OCI-LY1 (cell line): ENCODE measurements around the gene CD2AP.

Source experiments
- H2AFZ ChIP-seq: fragments of 200-600 bp; sonication (generic), shearing (Covaris generic); 2 replicates; pipeline ENCODE4 v1.6.0; 2014; ENCODE audit warnings: antibody characterized with exemption, mild to moderate bottlenecking, low read length
- H3F3A ChIP-seq: fragments of 200-600 bp; sonication (generic), shearing (Covaris generic); 2 replicates; pipeline ENCODE4 v1.6.0; 2014; ENCODE audit warnings: mild to moderate bottlenecking, antibody characterized with exemption, low read length, moderate library complexity; ENCODE audit not compliant: insufficient read depth
- H3K27ac ChIP-seq: fragments of 200-600 bp; sonication (generic); 2 replicates; pipeline ENCODE4 v1.5.1; 2014; ENCODE audit warnings: low read length, mixed run types, mild to moderate bottlenecking, low read depth; ENCODE audit not compliant: poor library complexity, severe bottlenecking
- H3K27me3 ChIP-seq: fragments of 200-600 bp; sonication (generic); 2 replicates; pipeline ENCODE4 v1.6.0; 2014; ENCODE audit warnings: antibody characterized with exemption, mild to moderate bottlenecking, low read length, moderate library complexity; ENCODE audit not compliant: insufficient read depth
- H3K36me3 ChIP-seq: fragments of 200-600 bp; sonication (generic); 2 replicates; pipeline ENCODE4 v1.6.1; 2014; ENCODE audit warnings: mild to moderate bottlenecking, antibody characterized with exemption, low read length, moderate library complexity, mixed read lengths; ENCODE audit not compliant: insufficient read depth
- H3K4me1 ChIP-seq: fragments of 200-600 bp; sonication (generic); 2 replicates; pipeline ENCODE4 v1.5.1; 2014; ENCODE audit warnings: mild to moderate bottlenecking, low read length, moderate library complexity; ENCODE audit not compliant: insufficient read depth, severe bottlenecking
- H3K4me2 ChIP-seq: fragments of 200-600 bp; sonication (generic), shearing (Covaris generic); 2 replicates; pipeline ENCODE4 v1.6.1; 2014; ENCODE audit warnings: low read length
- H3K4me3 ChIP-seq: fragments of 200-600 bp; sonication (generic); 2 replicates; pipeline ENCODE4 v1.5.1; 2014; ENCODE audit warnings: low read length, low read depth, mild to moderate bottlenecking, mixed read lengths; ENCODE audit not compliant: poor library complexity, severe bottlenecking
- H3K79me2 ChIP-seq: fragments of 200-600 bp; shearing (Covaris generic); 2 replicates; pipeline ENCODE4 v1.6.1; 2016; ENCODE audit warnings: mixed run types, low read length, mixed read lengths; ENCODE audit not compliant: insufficient read depth
- H3K9ac ChIP-seq: fragments of 200-600 bp; sonication (generic), shearing (Covaris generic); 2 replicates; pipeline ENCODE4 v1.6.1; 2014; ENCODE audit warnings: mild to moderate bottlenecking, low read length, mixed read lengths
- H3K9me2 ChIP-seq: fragments of 200-600 bp; sonication (generic), shearing (Covaris generic); 2 replicates; pipeline ENCODE4 v1.6.1; 2014; ENCODE audit warnings: low read depth, mild to moderate bottlenecking, low read length, mixed read lengths
- H3K9me3 ChIP-seq: fragments of 200-600 bp; shearing (Covaris generic); 2 replicates; pipeline ENCODE4 v1.6.1; 2014; ENCODE audit warnings: low read length, mixed read lengths
- H4K20me1 ChIP-seq: fragments of 200-600 bp; sonication (generic), shearing (Covaris generic); 2 replicates; pipeline ENCODE4 v1.6.0; 2016; ENCODE audit warnings: mild to moderate bottlenecking, low read length; ENCODE audit not compliant: insufficient read depth
- EZH2 ChIP-seq: fragments of 200-600 bp; sonication (generic), shearing (Covaris generic); IDR thresholded peaks from 2 replicates; pipeline ENCODE4 v1.8.0; 2017; ENCODE audit warnings: borderline replicate concordance, mixed run types, mild to moderate bottlenecking, antibody characterized with exemption, low read length, moderate library complexity, mixed read lengths
- TF ChIP-seq, protein P1 (sequence below): fragments of 200-600 bp; sonication (generic), shearing (Covaris generic); IDR thresholded peaks from 2 replicates; pipeline ENCODE4 v1.5.1; 2017; ENCODE audit warnings: mild to moderate bottlenecking, antibody characterized with exemption, low read length, moderate library complexity, mixed read lengths

Gene CD2AP

DNA sequence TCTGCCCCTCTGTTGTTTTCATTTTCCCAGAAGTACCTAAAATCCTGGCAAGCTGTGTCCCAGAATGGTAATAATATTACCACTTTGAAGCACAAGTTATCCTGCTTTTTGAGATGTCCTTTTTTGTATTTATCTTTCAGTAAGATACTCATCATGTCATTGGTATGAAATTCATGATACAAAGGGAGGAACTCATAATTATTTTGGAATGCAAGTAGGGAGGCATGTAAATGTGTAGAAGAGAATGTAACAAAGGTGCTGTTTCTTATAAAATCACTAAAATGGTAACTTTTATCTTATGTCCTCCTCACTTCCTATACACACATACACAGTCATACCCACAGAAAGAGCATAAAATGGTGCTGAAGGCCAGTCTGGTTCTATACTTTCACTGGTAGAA lies 109.9 kb downstream of the CD2AP start:
- H3K27me3 ChIP-seq: no peaks in the 10 kb centered on the region
- H3K9me2 ChIP-seq: no peaks in the 10 kb centered on the region
- H2AFZ ChIP-seq: no peak overlapping the region
- H3K36me3 ChIP-seq: peaks cover 88% of the 10 kb centered on the region
- TF ChIP-seq, protein P1, sequence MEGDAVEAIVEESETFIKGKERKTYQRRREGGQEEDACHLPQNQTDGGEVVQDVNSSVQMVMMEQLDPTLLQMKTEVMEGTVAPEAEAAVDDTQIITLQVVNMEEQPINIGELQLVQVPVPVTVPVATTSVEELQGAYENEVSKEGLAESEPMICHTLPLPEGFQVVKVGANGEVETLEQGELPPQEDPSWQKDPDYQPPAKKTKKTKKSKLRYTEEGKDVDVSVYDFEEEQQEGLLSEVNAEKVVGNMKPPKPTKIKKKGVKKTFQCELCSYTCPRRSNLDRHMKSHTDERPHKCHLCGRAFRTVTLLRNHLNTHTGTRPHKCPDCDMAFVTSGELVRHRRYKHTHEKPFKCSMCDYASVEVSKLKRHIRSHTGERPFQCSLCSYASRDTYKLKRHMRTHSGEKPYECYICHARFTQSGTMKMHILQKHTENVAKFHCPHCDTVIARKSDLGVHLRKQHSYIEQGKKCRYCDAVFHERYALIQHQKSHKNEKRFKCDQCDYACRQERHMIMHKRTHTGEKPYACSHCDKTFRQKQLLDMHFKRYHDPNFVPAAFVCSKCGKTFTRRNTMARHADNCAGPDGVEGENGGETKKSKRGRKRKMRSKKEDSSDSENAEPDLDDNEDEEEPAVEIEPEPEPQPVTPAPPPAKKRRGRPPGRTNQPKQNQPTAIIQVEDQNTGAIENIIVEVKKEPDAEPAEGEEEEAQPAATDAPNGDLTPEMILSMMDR: no peak
- TF ChIP-seq EZH2: no peak
- no peak overlapping the region for H3K4me2 ChIP-seq
- no peak overlapping the region for H3K4me3 ChIP-seq
- H3K27ac ChIP-seq: no peak overlapping the region
- H3K9me3 ChIP-seq: no peaks in the 10 kb centered on the region
- H3K9ac ChIP-seq: no peak overlapping the region
- no peaks in the 10 kb centered on the region for H4K20me1 ChIP-seq
- H3K4me1 ChIP-seq: no peaks in the 10 kb centered on the region
- H3F3A ChIP-seq: no peaks in the 10 kb centered on the region
- H3K79me2 ChIP-seq: no peaks in the 10 kb centered on the region

DNA sequence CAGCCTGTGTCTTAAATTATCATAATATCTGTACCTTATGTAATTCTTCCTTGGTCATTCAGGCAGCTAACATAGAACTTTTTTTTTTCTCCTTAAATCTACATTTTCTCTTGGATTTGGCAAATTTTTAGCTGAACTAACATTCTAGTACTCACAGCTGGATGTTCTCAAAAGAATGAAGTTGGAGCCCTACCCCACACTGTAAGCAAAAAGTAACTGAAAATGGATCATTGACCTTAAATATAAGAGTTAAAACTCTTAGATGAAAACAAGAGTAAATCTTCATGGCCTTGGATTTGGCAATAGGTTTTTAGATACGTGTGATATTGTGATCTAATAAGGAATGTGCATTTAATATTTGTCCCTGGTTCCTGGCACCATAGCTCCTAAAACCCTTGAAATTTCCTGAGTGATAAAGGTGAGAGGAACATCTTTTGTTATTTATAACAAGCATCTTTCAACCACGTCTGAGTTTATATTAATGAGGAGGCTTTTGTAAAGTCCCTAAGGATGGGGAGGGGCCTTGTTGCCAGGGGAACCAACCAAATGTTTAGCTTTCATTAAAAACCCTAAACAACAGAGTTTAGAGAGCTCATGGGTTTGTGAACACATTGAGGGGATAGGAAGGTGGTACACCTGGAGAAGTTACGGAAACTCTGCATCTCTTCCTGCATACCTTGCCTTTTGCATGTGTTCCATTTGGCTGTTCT lies 114.7 kb downstream of the CD2AP start:
- no peaks in the 10 kb centered on the region for H3K27me3 ChIP-seq
- no peaks in the 10 kb centered on the region for H3F3A ChIP-seq
- H4K20me1 ChIP-seq: no peaks in the 10 kb centered on the region
- no peaks in the 10 kb centered on the region for H3K4me1 ChIP-seq
- no peak overlapping the region for H3K9ac ChIP-seq
- H3K9me3 ChIP-seq: no peaks in the 10 kb centered on the region
- H3K4me2 ChIP-seq: no peak overlapping the region
- no peaks in the 10 kb centered on the region for H3K9me2 ChIP-seq
- H3K27ac ChIP-seq: no peak overlapping the region
- no peaks in the 10 kb centered on the region for H3K79me2 ChIP-seq
- TF ChIP-seq, protein P1: no peak
- no peak for TF ChIP-seq EZH2
- peaks cover 85% of the 10 kb centered on the region for H3K36me3 ChIP-seq
- no peak overlapping the region for H2AFZ ChIP-seq
- no peak overlapping the region for H3K4me3 ChIP-seq

DNA sequence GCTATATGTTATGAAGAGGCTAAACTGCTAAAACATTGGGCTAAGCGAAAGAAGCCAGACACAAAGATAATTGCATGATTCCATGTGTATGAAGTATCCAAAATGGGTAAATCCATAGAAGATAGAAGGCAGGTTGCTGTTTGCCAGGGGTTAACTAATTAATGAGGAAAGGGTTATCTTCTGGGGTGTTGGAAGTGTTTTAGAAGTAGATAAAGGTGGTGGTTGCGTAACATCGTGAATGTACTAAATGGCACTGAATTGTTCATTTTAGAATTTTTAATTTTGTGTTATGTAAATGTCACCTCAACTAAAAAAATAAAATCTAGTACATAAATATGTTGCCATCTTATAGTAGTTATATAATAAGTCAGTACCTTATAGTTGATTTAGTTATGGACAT lies 116.4 kb downstream of the CD2AP start:
- Histone ChIP-seq H2AFZ (no peak overlapping the region), H3K9me3 (no peaks in the 10 kb centered on the region), H3K27me3 (no peaks in the 10 kb centered on the region), H3F3A (no peaks in the 10 kb centered on the region), H3K79me2 (no peaks in the 10 kb centered on the region), H3K9me2 (no peaks in the 10 kb centered on the region), H4K20me1 (no peaks in the 10 kb centered on the region), H3K4me3 (no peak overlapping the region), H3K4me2 (no peak overlapping the region), H3K36me3 (peaks cover 81% of the 10 kb centered on the region), H3K27ac (no peak overlapping the region), H3K9ac (no peak overlapping the region), H3K4me1 (no peaks in the 10 kb centered on the region)
- TF ChIP-seq, protein P1: no peak
- TF ChIP-seq EZH2: no peak
